ENCODE measurements around the gene TRIP6.
"Not testable (repeated sequence)": the region's sequence is repeated elsewhere in the genome, so short reads cannot be mapped to it uniquely, and the experiment has no call there.

The TRIP6 gene

DNA sequence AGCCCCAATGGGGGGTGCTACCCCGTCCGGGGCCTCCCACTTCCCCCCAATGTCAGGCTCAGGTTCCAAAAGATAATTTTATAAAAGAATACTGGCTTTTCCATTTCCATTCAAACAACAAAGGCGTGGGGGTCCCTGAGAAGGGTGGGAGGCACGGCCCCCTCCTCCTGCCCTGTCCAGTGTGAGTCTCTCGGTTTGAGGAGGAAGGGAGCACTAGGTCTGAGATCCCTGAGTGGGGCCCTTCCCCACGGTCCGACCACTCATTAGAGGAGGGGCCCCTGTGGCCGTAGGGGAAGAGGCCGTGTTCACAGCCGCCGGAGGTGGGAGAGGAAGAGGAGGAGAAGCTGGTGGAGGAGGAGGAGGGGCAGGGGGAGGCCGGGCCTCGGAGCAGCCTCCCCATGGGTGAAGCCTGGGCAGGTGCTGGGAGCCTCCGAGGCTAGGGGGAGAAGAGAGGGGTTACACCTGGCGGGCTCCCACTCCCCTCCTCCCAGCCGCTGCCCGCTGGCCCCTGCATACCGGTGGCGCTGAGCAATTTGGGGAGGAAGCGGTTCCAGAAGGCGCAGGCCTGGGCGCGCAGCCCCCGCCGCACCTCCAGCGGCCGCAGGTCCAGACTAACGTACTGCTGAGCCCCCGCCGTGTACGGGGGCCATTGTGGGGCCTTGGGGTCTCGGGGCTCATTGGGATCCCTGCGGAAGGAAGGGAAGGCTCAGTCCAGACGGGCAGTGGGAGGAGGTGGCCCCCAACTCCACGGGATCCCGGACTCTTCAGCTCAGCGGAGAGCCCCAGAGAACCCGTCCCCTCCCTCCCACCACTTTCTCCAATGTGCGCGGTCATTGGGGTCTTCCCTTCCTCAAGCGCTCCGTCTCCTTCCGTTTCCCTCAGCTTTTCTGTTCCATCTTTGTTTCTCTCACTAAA is 23.7 kb downstream of the TRIP6 start:
- DNase-seq (ENCODE audit: low spot score): no peak

DNA sequence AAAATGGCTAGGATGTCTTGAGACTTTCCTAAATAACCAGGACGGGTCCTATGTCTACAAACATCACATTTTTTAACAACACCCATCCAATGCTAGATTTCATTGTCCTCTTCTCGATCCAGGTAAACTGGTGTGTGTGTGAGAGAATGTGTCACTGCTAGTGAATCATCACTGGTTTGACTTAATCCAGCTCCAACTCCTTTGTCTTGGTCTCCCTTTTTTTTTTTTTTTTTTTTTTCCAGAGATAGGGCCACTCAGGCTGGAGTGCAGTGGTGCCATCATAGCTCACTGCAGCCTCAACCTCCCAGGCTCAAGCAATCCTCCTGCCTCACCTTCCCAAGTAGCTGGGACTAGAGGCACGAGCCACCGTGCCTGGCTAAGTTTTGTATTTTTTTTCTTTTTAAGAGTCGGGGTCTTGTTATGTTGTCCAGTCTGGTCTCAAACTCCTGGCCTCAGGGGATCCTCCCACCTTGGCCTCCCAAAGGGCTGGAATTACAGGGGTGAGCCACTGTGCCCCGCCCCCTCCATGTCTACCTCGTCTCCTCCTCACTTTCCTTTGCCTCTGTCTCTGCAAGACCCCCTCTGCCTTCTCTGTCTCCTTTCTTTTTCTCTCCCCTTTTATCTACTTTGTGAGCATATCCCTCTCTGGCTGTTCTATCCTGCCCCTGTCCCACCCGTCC is 24.5 kb downstream of the TRIP6 start:
- DNase-seq (ENCODE audit: low spot score): no peak

DNA sequence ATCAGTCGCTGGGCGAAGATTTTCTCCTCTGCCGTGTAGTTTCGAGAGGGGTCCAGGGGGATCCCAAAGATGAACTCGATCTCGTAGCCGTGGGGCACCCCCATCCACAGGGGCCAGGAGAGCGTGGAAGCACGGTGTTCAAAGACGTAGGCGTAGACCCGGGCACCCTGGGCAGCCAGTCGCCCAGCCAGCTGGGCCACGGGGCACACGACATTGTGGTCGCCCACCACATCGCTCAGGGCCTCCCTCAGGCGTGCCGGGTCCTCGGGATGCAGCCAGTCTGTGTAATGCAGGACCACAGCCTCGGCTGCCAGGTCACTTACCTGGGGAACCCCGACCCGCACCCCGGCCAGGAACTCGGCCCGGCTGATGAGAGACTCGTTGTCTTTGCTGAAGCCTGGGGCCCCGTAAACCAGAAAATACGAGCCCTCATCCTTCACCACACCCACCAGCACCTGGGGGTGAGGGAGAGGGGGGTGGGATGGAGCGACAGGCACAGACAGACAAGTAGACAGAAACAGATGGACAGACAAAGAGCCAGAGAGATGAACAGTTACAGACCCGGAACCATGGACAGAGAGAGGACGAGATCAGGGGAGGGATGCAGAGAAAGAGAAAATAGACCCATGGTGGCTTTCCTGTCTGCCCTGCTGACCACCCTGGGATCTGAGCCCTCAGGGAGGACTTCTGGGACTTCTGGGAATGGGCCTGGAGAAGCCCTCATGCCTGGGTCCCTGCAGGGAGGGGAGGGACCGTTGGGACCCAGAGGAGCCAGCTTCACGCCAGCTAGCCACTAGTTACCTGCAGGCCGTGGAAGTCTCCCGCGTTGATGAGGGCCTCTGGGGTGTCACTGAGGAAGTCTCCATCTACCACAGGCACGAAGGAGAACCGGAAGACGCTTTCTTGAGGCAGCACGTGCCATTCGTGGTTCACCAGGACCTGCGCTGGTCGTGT is 25.5 kb downstream of the TRIP6 start:
- no peak for DNase-seq (ENCODE audit: low spot score)

DNA sequence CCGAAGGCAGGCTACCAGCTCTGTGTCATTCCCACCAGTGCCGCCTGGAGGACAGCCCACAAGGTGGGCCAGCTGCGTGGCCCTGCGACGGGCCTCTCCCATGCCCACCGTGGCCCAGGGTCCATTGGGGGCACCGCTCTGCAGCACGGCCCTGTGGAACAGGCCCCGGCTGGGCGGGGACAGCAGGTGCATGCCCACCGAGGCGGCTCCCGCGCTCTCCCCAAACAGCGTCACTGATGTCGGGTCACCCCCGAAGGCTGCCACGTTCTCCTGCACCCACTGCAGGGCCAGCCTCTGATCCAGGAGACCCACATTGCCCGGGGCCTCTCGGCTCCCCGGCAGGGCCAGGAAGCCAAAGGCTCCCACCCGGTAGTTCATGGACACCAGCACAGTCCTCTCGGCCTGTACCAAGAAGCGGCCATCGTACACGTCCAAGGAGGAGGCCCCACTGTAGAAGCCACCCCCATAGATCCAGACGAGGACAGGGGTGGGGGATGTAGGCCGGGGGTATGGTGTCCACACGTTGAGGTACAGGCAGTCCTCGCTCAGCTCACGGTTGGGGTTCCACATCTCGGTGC is 26.2 kb downstream of the TRIP6 start:
- DNase-seq (ENCODE audit: low spot score): no peak

DNA sequence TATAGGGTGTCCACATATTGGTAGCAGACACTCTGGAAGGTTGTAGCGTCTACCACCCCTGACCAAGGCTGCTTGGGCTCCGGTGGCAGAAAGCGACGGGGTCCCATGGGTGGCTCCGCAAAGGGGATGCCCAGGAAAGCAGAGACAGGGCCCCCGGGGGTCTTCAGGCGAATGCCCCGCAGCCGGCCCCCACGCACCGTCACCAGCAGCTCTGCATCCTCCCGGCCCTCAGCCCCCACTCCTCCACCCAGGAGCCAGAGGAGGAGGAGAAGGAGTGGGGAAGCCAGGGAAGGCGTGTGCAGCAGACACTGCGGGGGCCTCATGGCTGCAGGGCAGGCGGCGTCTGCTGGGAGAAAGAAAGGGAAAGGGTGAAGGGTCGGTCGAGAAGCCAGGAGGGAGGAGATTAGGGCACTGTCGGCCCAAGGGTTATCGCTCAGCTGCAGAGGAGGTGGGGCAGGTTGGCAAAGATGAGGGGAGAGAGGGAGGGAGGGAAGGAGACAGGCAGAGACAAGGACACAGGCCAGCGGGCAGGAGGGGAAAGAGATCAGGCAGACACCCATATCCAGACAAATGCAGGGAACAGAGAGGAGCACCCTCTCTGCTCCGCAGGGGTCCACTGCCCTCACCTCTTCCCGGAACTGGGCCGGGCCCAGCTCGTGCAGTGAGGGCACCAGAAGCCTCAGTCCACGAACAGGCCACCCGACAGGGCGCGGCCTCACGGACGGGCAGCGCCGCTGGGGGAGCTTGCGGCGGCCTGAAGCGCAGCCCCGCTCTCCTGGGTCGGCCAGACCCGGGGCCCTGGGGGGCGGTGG is 26.9 kb downstream of the TRIP6 start:
- peak; percentile 23 for DNase-seq (ENCODE audit: low spot score)

DNA sequence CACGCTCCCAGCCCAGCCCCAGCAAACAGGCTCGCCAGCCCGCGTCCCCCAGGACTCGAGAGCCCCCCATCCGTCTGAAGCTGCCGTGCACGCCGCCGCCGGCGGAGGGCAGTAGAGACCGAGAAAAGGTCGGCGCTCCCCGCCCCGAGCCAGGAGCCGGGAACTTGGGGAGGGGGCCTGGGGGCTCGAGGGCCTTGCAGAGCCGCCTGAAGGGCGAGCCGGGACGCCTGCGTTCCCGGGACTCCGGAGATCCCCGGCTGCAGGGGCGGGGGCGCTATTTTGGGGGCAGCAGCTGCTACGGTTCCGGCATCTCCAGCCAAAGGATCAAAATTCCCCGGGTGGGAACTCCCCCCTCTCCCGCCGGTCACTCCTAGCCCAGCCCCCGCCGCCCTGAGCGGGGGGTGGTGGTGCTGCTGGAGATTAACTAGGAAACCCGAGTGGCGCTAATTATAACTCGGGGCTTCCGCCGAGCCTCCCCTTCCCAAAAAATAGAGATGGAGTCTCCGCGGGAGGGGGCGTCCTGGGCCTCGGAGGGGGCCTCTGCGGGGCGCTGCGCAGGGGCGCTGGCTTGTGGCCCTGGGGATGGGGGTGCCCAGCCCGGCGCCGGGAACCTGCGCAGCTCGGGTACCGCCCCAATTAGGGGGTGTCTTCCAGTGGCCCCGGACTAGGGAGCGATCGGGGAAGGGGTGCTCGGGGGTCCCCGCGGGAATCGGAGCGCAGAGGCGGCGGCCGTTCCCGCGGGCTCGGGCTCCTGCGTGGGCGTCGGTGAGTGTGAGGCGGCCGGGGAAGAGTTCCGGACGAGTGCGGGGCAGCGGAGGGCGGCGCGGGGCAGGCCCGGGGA is 27.9 kb downstream of the TRIP6 start:
- peak; percentile 75 for DNase-seq (ENCODE audit: low spot score)

DNA sequence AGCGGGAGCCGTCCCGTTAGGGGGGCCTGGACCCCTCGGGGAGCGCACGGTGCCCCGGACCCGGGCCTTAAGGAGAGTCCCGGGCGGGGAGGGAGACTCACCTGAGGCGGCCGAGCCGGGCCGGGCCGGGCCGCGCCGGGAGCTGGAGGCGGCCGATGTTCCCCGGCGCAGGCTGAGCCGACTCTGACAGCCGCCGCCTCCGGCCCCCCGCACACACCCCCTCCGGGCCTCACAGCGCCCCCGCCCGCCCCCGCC is 28.4 kb downstream of the TRIP6 start, which contains the start of gene ACHE:
Gene ACHE, minus strand, starts transcription at position 188 of the 255 bp plus-strand sequence. CDS start 1,656 bp downstream, outside the sequence.
- no peak for DNase-seq (ENCODE audit: low spot score)

DNA sequence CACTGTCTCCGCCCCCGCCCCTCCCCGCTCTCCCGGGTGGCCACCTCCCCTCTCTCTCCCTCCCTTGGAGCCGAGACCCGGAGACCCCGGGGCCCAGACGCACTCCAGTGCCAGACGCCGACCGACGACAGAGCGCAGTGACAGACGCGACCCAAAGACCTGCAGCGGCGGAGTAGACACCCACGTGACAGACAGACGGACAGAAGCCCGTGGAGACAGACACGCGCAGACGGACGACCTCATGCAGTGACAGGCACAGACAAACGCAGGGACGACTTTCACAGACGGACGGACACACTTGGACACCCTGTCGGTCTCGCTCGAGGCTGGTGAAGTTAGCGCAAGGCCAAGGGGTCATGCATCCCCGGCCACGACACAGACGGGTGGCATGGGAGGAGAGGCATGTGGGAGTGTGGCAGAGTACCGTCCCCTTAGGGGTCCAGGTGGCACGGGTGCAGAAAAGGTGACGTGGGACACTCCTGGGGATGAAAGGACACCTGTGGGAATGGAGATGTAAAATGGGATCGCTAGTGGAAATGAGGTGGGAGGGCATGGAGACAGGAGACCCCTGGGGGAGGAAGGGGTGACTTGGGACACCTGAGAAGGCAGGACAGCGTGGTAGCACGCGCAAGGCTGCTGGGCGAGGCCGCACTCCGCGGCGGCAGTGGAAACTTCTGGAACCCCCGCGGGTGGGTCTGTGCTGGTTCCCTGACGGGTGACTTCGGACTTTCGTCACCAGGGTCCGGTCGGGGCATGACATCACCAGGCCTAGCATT is 29.0 kb downstream of the TRIP6 start:
- DNase-seq (ENCODE audit: low spot score): peak; percentile 38

DNA sequence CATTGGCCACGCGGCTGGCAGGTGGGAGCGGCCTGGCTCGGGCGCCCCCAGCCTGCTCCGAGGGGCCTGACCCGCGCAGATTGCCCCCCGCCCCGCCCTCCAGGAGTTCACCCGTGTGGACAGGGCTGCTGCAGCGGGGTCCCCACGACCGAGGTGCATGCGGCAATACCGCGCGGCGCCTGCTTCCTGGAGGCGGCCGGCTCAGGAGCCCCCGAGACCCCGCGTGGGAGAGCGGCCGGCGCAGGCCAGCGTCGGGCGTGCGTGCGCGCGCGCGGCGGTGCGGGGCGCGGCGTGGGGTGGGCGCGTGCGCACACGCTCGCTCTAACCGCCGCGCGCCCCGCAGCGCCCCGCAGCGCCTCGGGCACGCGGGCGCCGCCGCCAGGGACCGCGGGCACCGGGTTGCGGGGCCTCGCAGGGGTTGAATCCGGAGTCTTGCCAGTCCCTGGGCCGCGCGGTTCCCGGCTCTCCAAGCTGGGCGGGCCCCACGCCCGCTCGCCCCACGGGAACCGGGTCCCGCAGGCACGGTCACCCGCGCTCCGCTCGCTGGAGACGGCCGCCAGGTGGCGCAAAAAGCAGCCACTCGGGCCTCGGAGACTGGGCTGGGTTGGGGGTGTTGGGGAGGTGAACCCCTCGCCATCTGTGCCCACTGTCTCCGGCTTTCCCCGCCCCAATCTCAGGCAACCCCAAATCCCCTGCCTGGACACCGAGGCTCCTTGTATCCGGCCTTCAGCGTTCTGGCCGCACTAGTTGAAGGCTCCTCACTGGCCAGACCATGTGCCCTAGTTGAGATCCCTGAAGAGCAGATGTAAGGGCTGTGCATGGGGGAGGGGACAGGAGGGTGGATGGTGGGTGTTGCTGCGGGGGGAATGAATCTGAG is 29.8 kb downstream of the TRIP6 start:
- peak; percentile 69 for DNase-seq (ENCODE audit: low spot score)

DNA sequence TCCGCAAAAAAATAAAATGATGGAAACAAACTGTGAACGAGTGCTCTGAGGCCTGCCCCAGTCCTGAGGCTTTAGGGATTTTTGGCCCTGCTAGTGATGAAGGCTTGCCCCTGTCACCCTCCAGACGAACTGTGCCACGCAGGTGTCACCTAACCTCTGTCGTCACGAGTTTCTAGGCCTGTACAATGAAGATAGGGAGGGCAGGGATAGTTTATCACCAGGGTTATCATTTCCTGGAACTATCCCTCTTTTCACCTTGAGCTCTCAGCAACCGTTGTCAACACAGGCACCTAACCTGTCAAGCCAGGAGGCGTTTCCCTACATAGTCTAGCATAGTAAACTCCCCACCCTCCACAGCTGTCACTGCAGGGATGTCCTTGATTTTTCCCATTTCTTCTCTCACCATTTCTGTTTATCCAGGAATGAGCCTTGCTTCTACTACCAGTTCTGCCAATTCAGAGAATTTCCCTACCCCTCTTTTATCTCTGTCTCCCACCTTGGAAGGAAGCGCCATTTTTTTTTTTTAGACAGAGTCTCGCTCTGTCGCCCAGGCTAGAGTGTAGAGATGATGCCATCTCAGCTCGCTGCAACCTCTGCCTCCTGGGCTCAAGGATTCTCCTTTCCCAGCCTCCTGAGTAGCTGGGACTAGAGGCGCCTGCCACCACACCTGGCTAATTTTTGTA is 30.7 kb downstream of the TRIP6 start:
- DNase-seq (ENCODE audit: low spot score): no peak

DNA sequence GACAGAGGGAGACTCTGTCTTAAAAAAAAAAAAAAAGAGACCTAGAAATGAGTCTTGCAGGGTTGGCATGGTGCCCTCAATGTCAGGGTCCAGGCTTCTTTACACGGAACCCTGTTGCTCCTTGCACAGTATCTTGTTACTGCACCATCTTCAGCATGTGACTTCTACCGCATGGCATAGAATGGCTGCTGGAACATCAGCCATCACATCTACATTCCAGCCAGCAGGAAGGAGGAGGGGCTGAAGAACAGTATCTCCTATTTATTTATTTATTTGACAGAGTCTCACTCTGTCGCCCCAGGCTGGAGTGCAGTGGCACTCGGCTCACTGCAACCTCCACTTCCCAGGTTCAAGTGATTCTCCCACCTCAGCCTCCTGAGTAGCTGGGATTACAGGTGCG is 32.2 kb downstream of the TRIP6 start:
- no peak for DNase-seq (ENCODE audit: low spot score)

DNA sequence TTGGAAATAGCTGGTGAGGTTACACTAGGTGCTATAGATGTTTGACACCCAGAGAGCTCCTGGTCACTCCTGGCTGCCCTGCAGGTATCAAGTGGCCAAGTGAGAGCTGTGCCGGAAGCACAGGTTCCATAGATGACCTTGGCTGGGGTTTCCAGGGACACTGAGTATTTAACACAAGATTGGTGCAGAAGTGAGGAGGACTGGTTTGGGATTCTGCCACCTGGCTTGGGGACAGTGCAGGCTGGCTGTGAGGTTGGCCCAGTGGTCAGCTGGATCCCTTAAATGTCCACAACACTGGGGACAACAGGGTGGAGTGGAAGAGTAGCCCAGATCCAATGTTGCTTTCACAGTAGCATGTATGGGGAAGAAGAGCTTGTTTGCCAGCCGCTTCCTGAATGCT is 33.8 kb downstream of the TRIP6 start:
- no peak for DNase-seq (ENCODE audit: low spot score)

DNA sequence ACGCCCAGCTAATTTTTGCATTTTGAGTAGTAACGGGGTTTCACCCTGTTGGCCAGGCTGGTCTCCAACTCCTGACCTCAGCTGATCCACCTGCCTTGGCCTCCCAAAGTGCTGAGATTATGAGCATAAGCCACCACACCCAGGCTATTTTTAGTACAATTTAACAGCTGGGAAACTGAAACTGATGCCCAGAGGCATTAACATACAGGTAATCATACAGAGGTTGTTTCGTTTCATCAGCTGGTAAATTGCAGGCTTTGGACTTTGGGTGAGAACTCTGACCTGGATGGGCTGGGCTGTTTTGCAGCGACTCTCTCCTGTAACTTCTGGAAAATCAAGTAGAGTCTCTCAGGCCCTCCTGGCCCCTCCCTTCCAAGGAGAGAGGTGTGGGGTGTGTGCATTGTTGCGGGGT is 34.7 kb downstream of the TRIP6 start:
- DNase-seq (ENCODE audit: low spot score): no peak

DNA sequence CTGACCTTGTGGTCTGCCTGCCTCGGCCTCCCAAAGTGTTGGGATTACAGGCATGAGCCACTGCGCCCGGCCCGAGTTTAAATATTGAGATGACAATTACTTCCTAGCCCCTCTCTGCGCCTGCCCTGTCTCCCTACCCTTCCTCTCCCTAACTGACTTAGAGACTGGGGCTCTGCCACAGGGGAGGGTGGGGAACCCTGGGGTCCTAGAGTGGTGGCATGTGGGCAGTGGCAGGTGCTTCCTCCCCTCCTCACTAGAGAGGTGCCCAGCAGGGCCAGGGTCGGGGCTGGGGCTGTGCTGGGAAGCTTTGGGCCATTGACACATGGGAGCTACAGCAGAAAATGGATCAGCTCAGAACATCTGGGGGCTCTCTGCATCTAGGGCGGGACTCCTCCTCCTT is 35.5 kb downstream of the TRIP6 start:
- DNase-seq (ENCODE audit: low spot score): no peak

DNA sequence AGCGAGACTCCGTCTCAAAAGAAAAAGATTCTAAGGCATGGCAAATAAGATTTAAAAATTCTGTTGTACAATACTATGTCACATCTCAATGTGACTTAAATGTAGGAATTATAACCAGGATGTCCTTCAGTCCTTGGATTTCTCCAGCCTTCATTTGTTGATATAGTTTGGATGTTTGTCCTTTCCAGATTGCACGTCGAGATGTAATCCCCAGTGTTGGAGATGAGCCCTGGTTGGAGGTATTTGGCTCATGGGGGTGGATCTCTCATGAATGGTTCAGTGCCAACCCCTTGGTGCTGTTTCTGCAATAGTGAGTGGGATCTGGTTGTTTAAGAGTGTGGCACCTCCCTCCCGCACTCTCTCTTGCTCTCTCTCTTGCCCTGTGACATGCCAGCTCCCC is 41.3 kb downstream of the TRIP6 start:
- DNase-seq (ENCODE audit: low spot score): no peak

DNA sequence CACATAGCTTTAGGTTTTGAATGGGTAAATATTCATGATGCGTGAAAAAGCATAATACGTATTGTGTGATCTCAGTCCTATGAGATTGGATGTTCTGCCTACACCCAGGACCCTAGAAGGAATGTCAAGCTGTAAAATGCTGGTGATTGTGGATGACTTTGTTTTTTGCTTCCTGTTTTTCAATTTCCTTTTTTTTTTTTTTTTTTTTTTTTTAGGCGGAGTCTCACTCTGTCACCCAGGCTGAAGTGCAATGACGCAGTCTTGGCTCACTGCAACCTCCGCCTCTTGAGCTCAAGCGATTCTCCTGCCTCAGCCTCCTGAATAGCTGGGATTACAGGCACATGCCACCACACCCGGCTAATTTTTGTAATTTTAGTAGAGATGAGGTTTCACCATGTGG is 43.3 kb downstream of the TRIP6 start:
- not testable (repeated sequence) for DNase-seq (ENCODE audit: low spot score)

DNA sequence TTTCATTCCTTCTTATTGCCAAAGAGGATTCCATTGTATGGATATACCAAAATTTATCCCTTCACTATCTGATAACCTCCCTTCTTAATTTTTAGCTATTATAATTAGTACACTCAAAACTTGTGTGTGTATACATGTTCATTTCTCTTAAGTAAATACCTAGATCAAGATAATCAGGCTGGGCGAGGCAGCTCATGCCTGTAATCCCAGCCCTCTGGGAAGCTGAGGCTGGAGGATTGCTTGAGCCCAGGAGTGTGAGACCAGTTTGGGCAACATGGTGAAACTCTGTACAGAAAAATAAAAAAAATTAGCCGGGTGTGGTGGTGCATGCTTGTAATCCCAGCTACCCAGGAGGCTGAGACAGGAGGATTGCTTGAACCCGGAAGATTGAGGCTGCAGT is 44.3 kb downstream of the TRIP6 start:
- no peak for DNase-seq (ENCODE audit: low spot score)
